Measurements from ENCODE around the gene INTS3.
"Not testable (repeated sequence)": the region's sequence is repeated elsewhere in the genome, so short reads cannot be mapped to it uniquely, and the experiment has no call there.

Gene INTS3

GRCh38 chr1:153754266-153754665 is 26.4 kb downstream of the INTS3 start:
- in situ Hi-C loops (cut with MboI; ENCODE audit: low sequenced_read_pairs, unreplicated experiment), result no loop called here
- TF ChIP-seq CTCF (IDR thresholded peaks at IDR 0.05; ENCODE audit: borderline replicate concordance, control extremely low read depth, extremely low read depth, insufficient read depth, missing control alignments), result no peak
- DNase-seq (ENCODE audit: low spot score), result no peak

GRCh38 chr1:153760440-153760839 is 32.6 kb downstream of the INTS3 start:
- in situ Hi-C loops (cut with MboI; ENCODE audit: low sequenced_read_pairs, unreplicated experiment), result no loop called here

GRCh38 chr1:153763365-153764225 is 35.7 kb downstream of the INTS3 start:
- TF ChIP-seq CTCF (IDR thresholded peaks at IDR 0.05; ENCODE audit: borderline replicate concordance, control extremely low read depth, extremely low read depth, insufficient read depth, missing control alignments), result no peak
- in situ Hi-C loops (cut with MboI; ENCODE audit: low sequenced_read_pairs, unreplicated experiment), result no loop called here
- DNase-seq (ENCODE audit: low spot score), result no peak

More at GRCh38 chr1:153760440-153760839, 32.6 kb downstream of the INTS3 start:
- no peak for DNase-seq (ENCODE audit: low spot score)
- TF ChIP-seq CTCF (IDR thresholded peaks at IDR 0.05; ENCODE audit: borderline replicate concordance, control extremely low read depth, extremely low read depth, insufficient read depth, missing control alignments), result no peak

GRCh38 chr1:153764310-153764709 is 36.5 kb downstream of the INTS3 start:
- in situ Hi-C loops (cut with MboI; ENCODE audit: low sequenced_read_pairs, unreplicated experiment), result no loop called here
- TF ChIP-seq CTCF (IDR thresholded peaks at IDR 0.05; ENCODE audit: borderline replicate concordance, control extremely low read depth, extremely low read depth, insufficient read depth, missing control alignments), result no peak
- DNase-seq (ENCODE audit: low spot score), result no peak

- in situ Hi-C loops (cut with MboI; ENCODE audit: low sequenced_read_pairs, unreplicated experiment); DNase-seq (ENCODE audit: low spot score): not testable (repeated sequence)
Observed at GRCh38 chr1:153766663-153767062, 38.8 kb downstream of the INTS3 start.

- in situ Hi-C loops (cut with MboI; ENCODE audit: low sequenced_read_pairs, unreplicated experiment), result no loop called here
- DNase-seq (ENCODE audit: low spot score), result no peak
- no peak for TF ChIP-seq CTCF (IDR thresholded peaks at IDR 0.05; ENCODE audit: borderline replicate concordance, control extremely low read depth, extremely low read depth, insufficient read depth, missing control alignments)
Observed at GRCh38 chr1:153767519-153767918, 39.7 kb downstream of the INTS3 start.

Data from GM13976 (cell line).